Lung (tissue), 12 donors: ENCODE results near the gene TMEM132C. TPM values are rescaled to one million over a fixed set of nuclear protein-coding genes. Genes with fewer than 3 reads are reported as not detected.
A peak's percentile ranks its signal among the peaks of the same experiment; 100 is the strongest.

Experiments used
- ATAC-seq: fragments of 200-7000 bp; cut with Tn5 transposase; one replicate; pipeline ENCODE4 v1.9.1; 2020; ENCODE audit warnings: moderate number of reproducible peaks; ENCODE audit not compliant: insufficient read depth, low FRiP score
- DNase-seq, 3 donors: peaks; one replicate each; pipeline ENCODE4 v3.0.0-alpha.2; 2013 to 2017
- H3K27ac ChIP-seq, 2 donors: one replicate each; pipeline ENCODE4 v1.5.1; 2013; ENCODE audit warnings: mild to moderate bottlenecking in 2 of 2, moderate library complexity in 2 of 2, control low read depth in 1 of 2, inconsistent platforms in 1 of 2, low read depth in 1 of 2, low read length in 1 of 2
- H3K27me3 ChIP-seq, 3 donors: one replicate each; pipeline ENCODE4 v1.5.1; 2013; ENCODE audit warnings: low read length in 2 of 3; ENCODE audit not compliant: control insufficient read depth in 3 of 3, insufficient read depth in 3 of 3
- H3K36me3 ChIP-seq, 4 donors: one replicate each; pipeline ENCODE4 v1.5.1; 2013; ENCODE audit warnings: low read length in 4 of 4, mild to moderate bottlenecking in 1 of 4, moderate library complexity in 1 of 4; ENCODE audit not compliant: control insufficient read depth in 4 of 4, insufficient read depth in 4 of 4
- H3K4me1 ChIP-seq, 5 donors: one replicate each; pipeline ENCODE4 v1.5.1; 2013; ENCODE audit warnings: low read length in 5 of 5, mild to moderate bottlenecking in 2 of 5, moderate library complexity in 1 of 5; ENCODE audit not compliant: control insufficient read depth in 5 of 5, insufficient read depth in 5 of 5
- H3K4me3 ChIP-seq: one replicate; pipeline ENCODE4 v1.5.1; 2013; ENCODE audit warnings: mild to moderate bottlenecking, control low read depth, moderate library complexity
- H3K9ac ChIP-seq, 2 donors: one replicate each; pipeline ENCODE4 v1.5.1; 2013; ENCODE audit warnings: low read length in 2 of 2, control low read depth in 1 of 2; ENCODE audit not compliant: insufficient read depth in 1 of 2
- H3K9me3 ChIP-seq, 4 donors: one replicate each; pipeline ENCODE4 v1.5.1; 2013; ENCODE audit warnings: low read length in 3 of 4, mild to moderate bottlenecking in 1 of 4, moderate library complexity in 1 of 4; ENCODE audit not compliant: control insufficient read depth in 4 of 4, insufficient read depth in 3 of 4
- CTCF ChIP-seq: IDR thresholded peaks from 2 replicates; pipeline ENCODE4 v1.5.1; 2012; ENCODE audit warnings: mild to moderate bottlenecking; ENCODE audit errors: control extremely low read depth, extremely low read depth
- WGBS, 2 donors: extraction: QIAGEN DNeasy Blood & Tissue Kit; methylation state at CpG; one replicate each; pipeline ENCODE4 v1.1.7; 2013; 5-methylcytosine and 5-hydroxymethylcytosine counted together
- polyA plus RNA-seq, 2 donors: library from polyadenylated mRNA; stranded (reverse); fragments of 200-250 nt; gene quantifications; one replicate each; pipeline ENCODE4 v1.2.1, GENCODE V29; 2013
- total RNA-seq, 2 donors: library from RNA; depleted of rRNA in 1 of 2; stranded (reverse); fragments of >200 nt in 1 of 2; gene quantifications; one replicate each; pipeline ENCODE4 v1.2.1, GENCODE V29; 2014 to 2021
- donor health status: control.
- donor health status: control.
- donor health status: Bipolar disorder and iron deficiency.
- donor health status: healthy.
- donor health status: DM: yes; HTN: yes; CAD: no.

Gene TMEM132C
- total and polyA plus RNA-seq, 4 donors = 0.35 to 16.5 (median 0.77) TPM

- H3K27ac ChIP-seq = no peak overlapping the region
- H3K36me3 ChIP-seq = peaks cover 0 to 8% (median 0%) of the 10 kb centered on the region in 4 donors
- peaks cover 0 to 8% (median 0%) of the 10 kb centered on the region in 5 donors for H3K4me1 ChIP-seq
- H3K9me3 ChIP-seq = peaks cover 0 to 6% (median 0%) of the 10 kb centered on the region in 4 donors
- no peak for TF ChIP-seq CTCF
- WGBS, 2 donors = 73 to 89% methylated on average over 9 of the region's 9 CpGs
- H3K9ac ChIP-seq = no peak overlapping the region
- H3K27me3 ChIP-seq = no peaks in the 10 kb centered on the region
- H3K4me3 ChIP-seq = no peak overlapping the region
- no peak for ATAC-seq
- DNase-seq = peak; percentile 72 to 82 (median 74)
Observed at GRCh38 chr12:128684352-128684751, 417.4 kb downstream of the TMEM132C start.

GRCh38 chr12:128685903-128686475, 419.0 kb downstream of the TMEM132C start:
- peaks cover 0 to 8% (median 0%) of the 10 kb centered on the region in 4 donors for H3K36me3 ChIP-seq
- TF ChIP-seq CTCF = no peak
- WGBS, 2 donors = 83 to 84% methylated on average over 11 of the region's 11 CpGs
- H3K9me3 ChIP-seq = peaks cover 0 to 6% (median 0%) of the 10 kb centered on the region in 4 donors
- no peak for DNase-seq
- no peak overlapping the region for H3K4me3 ChIP-seq
- no peak for ATAC-seq
- H3K27ac ChIP-seq = no peak overlapping the region
- peaks cover 0 to 8% (median 0%) of the 10 kb centered on the region in 5 donors for H3K4me1 ChIP-seq
- H3K9ac ChIP-seq = no peak overlapping the region
- no peaks in the 10 kb centered on the region for H3K27me3 ChIP-seq

DNA sequence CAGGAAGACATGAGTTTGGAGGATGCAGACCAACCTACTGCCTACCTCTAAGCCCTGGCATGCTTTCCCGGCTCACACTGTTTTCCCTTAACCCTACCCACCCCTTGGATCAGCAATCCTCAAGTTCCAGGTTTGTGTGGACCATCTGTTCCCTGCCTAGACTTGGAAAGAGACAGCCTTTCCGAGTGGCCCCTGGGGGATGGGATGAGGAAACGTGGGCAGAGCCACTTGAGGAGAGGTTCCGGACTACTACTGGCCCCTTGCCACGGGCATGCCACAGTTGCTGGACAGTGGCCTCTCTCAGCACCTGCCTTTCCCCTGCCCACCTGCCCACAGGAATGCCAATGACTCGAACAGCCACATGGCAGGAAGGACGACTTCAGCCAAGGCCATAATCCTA, 420.9 kb downstream of the TMEM132C start:
- H3K9me3 ChIP-seq = peaks cover 0 to 4% (median 0%) of the 10 kb centered on the region in 4 donors
- WGBS, 2 donors = 73 to 91% methylated on average over 7 of the region's 7 CpGs
- no peak overlapping the region for H3K9ac ChIP-seq
- ATAC-seq (no peak), DNase-seq (no peak)
- peaks cover 0 to 8% (median 0%) of the 10 kb centered on the region in 5 donors for H3K4me1 ChIP-seq
- no peaks in the 10 kb centered on the region for H3K27me3 ChIP-seq
- H3K27ac ChIP-seq = no peak overlapping the region
- no peak overlapping the region for H3K4me3 ChIP-seq
- TF ChIP-seq CTCF = no peak
- H3K36me3 ChIP-seq = peaks cover 0 to 8% (median 2%) of the 10 kb centered on the region in 4 donors
